HG03039 (cell line): Measurements from ENCODE around the gene TRPM2.

Experiments used
- ATAC-seq: cut with Tn5 transposase; IDR thresholded peaks from one replicate; pipeline ENCODE4 v1.9.1; 2021; ENCODE audit warnings: mild to moderate bottlenecking, moderate library complexity; ENCODE audit not compliant: unreplicated experiment

The TRPM2 gene

DNA sequence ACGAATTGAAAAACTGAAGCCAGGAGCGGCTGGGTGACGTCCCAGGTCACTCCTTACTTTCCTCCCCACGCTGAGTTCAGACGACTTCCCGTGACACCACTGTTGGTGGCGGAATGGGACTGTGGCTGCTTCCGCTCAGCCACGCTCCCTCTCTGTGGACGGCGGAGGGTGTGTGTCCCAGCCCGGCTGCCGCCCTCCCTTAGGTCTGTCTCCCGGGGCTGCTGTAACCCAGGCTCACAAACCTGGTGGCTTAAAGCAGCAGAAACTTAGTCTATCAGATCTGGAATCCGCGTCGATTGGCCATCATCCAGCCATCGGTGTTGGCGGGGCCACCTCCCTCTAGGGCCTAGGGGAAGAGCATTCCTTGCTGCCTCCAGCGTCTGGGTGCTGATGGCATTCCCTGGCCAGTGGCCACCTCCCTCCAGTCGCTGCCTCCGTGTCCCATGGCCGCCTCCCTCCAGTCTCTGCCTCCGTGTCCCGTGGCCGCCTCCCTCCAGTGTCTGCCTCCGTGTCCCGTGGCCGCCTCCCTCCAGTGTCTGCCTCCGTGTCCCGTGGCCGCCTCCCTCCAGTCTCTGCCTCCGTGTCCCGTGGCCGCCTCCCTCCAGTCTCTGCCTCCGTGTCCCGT is 17.5 kb downstream of the TRPM2 start:
- no peak for ATAC-seq

DNA sequence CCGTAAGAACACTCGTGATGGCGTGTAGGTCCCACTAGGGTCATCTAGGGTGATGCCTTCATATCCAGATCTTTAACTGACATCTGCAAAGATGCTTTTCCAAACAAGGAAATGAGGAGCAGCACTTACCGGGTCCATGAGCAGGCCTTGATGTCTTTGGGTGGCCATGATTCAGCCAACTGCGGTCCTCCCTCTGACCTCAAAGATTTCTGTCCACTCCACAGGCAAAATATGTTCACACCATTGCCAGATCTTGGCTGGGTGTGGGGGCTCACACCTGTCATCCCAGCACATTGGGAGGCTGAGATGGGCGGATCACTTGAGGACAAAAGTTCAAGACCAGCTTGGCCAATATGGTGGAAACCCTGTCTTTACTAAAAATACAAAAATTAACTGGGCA is 18.2 kb downstream of the TRPM2 start:
- ATAC-seq: no peak

DNA sequence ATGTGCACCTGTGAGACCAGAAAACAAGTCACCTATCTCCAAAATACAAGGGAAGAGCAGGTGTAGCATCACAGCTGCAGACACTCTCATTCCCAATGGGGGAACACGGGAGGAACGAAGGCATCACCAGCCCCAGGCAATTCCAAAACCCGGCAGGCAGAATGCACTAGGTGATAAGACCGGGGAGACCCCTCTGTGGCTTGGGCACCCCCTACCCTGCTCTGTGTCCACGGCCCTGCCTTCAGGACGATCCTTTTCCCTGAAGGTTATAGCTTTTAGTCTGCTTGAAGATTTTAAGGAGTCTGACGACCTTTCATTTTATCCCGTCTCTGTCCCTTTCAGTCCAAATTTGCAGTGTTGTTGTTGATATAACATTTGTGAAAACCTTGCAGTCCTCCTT is 19.2 kb downstream of the TRPM2 start:
- no peak for ATAC-seq

DNA sequence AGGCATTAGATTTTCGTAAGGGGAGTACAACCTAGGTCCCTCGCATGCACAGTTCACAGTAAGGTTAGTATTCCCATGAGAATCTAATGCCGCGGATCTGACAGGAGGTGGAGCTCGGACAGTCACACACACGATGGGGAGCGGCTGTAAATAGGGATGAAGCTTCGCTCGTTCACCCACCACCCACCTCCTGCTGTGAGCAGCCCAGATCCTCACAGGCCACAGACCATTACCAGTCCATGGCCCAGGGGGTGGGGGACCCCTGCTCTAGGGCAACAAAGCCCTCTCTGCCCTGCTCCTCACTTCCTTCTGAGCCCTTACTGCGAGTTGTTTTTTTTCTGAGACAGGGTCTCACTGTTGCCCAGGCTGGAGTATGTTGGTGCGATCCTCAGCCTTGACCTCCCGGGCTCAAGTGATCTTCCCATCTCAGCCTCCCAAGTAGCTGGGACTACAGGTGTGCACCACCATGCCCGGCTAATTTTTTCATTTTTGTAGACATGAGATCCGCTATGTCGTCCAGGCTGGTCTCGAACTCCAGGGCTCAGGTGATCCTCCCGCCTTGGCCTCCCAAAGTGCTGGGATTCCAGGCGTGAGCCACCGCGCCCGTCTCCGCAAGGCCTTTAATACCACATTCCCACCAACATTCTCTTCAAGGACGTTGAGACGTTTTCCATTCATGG is 21.3 kb downstream of the TRPM2 start:
- no peak for ATAC-seq

DNA sequence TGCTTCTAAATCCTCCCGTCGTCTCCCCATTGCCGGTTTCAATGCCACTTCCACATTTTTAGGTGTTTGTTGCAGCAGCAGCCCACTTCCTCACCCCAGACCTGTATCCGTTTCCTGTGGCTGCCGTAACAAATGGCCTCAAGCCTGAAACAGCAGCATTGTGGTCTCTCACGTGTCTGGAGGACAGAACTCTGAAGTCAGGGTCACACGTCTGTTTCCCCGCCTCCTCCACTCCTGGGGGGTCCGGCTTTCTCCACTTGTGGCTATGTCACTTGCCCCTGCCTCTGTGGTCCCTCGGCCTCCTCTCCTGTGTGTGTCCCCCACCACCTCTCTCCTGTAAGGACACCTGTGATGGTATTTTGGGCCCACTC is 21.8 kb downstream of the TRPM2 start:
- no peak for ATAC-seq

DNA sequence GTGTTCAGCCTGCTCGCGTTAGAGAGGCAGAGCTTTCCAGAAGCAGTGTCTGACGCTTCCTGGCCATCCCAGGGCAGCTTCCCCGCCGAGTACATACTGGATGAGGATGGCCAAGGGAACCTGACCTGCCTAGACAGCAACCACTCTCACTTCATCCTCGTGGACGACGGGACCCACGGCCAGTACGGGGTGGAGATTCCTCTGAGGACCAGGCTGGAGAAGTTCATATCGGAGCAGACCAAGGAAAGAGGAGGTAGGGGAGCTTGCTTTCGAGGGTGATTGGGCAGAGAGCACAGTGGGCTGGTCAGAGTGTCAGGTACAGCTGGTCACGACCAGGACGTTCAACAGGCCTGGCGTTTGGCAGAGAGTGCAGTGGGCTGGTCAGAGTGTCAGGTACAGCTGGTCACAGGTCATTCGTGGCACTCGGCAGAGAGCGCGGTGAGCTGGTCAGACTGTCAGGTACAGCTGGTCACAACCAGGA is 22.4 kb downstream of the TRPM2 start:
- no peak for ATAC-seq

DNA sequence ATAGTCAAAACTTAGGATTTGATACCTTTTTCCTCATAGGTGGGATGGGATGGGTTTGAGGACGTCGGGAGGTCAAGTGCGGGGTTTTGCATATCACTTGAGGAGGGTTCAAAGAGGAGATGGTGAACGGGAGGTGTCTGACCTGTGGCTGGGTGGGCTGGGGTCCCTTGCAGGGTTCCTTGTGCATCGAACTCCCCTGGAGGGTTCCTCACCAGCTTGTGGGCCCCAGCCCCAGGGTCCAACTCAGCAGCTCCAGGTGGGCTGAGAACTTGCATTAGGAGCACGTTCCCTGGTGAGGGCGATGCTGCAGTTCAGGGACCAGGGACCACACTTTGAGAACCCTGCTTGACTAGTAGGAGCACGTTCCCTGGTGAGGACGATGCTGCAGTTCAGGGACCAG is 23.2 kb downstream of the TRPM2 start:
- ATAC-seq: no peak

DNA sequence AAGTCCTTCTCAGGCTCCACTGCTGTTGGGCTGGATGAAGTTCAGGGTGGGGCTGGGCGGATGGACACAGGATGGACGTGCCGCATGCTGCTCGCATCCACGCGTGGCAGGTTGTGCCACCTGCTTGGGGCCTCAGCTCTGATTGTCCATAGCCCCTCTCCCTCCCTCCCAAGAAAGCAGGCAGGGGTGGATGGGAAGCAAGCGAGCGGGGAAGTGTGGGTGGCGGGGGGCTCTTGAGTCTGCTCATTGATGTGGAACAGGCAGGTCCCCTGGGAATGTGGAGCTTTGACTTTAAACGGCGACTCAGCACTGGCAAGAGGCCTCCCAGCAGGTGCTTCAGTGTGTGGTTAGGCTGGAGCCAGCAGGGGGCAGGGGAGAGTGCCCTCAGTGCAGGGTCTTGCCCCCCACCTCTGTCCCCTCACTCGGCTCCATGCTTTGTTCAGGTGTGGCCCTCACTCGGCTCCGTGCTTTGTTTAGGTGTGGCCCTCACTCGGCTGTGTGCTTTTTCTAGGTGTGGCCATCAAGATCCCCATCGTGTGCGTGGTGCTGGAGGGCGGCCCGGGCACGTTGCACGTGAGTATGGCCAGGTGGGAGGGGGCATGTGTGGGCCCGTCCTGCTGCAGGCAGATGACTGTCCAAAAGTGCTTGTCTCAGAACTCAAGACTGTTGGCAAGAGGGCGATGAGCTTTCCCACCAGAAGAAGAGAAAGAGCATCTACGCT is 23.9 kb downstream of the TRPM2 start:
- ATAC-seq: no peak

DNA sequence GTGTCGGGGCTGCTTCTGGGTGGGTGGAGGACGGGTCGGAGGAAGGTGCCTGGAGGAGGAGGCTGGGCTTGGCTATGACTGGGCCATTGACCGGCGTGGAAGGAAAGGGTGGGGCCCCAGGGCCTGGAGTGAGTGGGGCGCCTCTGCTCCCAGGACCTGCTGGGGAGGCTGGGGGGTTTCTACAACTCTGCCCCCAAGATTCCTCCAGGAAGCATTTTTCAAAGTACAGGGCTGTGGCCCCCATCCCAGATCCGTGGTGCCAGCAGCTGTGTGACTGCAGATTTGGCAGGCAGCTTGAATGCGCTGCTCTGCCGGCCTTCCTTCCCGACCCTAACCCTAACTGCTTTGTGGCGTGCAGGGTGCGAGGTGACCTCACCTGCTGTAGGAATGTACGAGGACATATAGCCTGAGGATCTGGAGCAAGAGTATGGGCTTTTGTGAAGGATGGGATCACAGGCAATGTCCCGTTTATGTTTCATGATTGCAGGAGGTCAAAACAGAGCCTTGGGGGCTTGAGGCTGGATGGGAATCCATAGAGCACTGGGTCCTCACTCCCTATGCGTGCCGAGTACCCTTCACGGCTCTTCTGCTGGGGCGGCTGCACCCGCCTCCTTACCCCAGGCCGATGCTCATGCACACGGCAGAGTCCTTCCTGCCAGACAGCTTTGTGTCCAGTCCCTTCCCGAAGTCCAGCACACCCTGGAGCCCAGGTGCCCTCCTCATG is 24.7 kb downstream of the TRPM2 start:
- ATAC-seq: no peak

DNA sequence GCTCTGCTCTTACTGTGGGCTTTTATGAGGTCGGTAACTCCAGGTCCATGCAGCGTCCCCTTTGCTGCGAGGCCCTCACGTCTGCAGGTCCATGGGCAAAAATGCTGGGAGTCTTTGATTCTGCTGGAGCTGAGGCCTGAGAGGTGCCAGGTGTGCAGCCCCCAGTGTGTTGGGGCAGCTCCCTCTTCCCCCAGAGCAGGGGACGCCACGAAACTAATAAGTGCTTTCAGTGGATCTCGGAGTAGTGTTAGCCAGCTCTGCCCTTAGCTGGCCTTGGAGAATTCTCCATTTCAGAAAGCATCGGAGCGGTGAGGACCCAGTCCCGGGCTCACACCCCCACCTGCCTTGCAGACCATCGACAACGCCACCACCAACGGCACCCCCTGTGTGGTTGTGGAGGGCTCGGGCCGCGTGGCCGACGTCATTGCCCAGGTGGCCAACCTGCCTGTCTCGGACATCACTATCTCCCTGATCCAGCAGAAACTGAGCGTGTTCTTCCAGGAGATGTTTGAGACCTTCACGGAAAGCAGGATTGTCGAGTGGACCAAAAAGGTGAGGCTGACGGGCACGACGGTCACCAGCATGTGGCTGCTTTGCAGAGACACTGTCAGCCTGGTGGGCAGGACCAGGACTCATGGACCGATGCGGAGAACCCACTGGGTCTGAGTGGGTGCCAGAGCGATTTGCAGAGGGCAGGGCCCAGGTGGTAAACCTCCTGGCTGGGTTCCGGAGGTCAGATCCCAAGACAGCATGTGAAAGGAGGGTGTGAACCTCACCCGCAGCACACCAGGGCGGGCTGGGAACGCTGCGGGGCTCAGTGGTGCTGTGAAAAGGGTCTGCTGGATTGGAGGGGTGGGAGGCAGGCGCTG is 25.5 kb downstream of the TRPM2 start:
- no peak for ATAC-seq

DNA sequence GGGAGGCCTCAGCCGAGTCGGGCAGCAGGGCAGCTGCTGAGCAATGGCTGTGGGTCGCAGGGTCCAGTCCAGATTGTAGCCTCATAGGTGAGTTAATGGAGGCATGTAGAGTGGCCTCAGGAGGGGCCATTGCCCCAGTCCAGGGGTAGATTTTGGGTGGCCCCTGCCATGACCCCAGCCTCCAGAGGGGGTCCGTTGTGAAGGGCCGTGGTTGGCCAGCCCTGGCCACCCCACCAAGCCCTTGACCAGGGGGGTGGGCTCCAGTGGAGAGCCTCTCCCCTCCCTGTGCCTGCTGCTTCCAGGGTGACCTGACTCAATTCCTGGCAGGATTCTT is 26.1 kb downstream of the TRPM2 start:
- ATAC-seq: no peak

DNA sequence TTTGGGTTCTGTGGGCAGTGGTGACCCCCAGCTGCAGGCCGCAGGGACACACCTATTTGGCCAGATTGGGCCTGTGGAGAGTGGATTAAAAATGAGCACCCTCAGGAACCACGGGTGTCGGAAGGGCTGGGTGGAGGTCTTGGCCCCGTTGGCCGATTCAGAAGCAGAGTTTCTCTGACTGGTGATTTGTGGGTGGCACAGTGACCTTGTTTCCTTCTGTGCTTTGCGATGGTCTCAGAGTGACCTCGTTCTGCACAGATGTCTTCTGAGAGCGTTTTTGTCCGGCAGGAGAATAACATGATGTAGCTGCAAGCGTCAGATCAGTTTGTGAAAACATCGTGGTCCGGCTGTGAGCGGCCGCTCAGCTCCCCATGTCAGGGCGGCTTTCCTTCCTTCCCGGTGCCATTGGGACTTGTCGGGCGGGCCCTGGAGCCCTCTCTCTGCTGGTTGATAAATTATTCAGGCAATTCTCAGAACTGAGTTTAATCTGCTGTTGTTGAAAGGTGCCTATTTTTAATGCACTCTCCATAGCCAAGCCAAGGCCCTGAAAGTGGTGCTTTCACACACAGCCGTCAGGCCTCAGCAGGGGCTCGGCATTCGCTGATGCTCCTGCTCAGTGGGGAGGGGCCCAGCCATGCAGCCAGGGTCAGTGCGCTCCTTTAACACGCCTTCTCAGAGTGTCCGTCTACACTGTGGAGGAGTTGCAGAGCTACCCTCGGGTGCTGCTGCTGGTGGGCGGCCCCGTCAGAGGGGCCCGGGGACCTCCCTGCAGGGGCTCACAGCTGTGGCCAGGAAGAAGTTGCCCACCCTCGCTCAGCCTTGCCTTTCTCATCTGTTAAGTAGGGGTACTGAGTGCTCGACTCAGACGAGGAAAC is 26.8 kb downstream of the TRPM2 start:
- ATAC-seq: no peak

DNA sequence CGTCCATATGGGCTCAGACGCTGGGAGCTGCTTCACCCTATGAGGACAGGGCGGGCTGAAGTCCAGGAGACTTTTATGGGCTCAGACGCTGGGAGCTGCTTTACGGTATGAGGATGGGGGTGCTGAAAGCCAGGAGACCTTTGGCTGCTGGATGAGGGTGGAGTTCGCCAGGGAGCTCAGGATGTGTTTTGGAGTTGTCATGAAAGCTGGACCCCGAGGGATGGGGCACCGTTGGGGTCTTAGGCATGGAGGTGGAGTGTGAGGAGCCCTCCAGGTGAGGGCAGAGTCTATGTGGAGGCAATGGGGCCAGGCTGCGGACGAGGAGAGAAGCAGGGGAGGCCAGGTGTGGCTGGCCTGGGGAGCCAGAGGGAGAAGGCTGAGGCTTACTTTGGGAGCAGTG is 27.5 kb downstream of the TRPM2 start:
- no peak for ATAC-seq

DNA sequence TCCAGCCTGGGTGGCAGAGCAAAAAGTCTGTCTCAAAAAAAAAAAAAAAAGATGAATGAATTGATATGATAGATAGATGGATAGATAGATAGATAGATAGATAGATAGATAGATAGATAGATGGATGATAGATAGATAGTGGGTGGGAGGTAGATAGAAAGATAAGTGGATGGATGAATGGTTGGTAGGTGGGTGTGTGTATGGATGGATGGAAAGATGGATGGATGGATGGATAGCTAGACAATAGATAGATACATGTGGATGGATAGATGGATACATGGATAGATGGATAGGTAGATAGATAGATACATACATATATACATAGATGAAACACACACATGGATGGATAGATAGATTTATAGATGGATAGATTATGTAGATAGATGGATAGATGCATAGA is 28.5 kb downstream of the TRPM2 start:
- ATAC-seq: no peak

DNA sequence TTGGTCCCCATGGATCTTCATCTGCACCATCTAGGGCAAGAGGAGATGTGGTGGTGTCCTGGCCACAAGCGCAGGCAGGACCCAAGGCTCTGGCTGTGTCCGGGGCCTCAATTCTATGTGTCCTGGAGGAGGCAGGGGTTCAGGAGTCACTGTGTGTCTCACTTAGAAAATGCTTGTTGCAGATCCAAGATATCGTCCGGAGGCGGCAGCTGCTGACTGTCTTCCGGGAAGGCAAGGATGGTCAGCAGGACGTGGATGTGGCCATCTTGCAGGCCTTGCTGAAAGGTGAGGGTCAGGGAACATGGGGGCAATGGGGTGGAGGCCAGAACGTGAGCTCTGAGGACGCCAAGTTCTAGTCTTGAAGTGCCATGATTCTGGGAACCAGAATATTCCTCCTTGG is 29.1 kb downstream of the TRPM2 start:
- ATAC-seq: no peak

DNA sequence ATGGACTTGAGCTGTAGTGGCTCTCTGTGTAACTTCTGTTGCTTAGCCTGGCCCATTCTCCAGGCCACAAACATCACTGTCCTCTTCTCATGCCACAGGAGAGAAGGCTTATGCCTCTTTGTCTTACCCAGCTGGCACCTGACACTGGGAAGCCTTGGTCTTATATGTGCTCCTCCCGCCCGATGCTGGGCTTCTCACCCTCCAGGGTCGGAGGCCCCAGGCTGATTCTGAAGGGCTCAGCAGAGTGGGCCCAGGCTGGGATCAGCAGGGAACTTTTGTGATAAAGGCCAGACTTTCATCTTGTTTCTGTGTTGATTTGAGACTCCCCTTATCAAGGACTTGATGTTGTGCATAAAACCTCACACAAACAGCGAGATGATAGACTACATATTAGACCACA is 29.8 kb downstream of the TRPM2 start:
- ATAC-seq: no peak

DNA sequence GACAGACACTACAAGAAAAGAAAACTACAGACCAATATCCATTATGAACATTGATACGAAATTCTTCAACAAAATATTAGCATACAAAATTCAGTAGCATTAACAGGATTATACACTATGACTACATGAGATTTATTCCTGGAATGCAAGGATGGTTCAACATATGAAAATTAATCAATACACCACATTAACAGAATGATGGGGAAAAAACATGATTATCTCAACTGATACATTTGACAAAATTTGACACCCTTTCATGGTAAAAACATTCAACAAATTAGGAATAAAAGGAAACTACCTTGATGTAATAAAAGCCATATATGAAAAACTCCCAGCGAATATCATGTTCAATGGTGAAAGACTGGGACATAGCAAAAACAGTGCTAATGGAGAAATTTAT is 31.5 kb downstream of the TRPM2 start:
- ATAC-seq: no peak

DNA sequence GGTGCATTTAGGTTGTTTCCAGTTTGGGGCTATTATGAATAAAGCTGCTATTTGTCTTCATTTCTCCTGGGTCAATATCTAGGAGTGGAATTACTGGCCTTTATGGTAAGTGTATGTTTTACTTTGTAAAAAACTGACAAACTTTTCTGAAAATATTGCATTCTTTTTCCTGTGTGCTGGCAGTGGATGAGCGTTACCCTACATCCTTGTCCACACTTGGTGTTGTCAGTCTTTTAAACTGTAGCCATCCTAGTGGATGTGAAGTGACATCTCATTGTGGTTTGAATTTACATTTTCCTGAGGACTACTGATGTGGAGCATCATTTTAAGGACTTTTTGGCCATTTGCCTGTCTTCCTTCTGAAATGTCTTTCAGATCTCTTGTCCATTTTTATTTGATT is 35.9 kb downstream of the TRPM2 start:
- no peak for ATAC-seq

DNA sequence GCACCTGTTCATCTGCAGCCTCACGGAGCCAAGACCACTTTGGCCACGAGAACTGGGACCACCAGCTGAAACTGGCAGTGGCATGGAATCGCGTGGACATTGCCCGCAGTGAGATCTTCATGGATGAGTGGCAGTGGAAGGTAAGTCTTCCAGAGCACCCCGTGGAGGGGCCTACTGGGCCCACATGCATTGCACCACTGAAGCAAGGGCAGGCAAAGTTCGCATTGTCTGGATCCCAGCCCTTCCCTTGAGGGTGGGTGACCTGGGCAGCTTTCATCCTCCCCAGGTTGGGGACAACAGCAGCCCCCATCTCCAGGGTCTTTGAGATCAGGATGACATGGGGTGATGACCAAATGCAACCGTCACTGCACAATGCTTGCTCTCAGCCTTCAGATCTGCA is 37.5 kb downstream of the TRPM2 start:
- no peak for ATAC-seq
